HPDE6-E6E7 (cell line): ENCODE results near the gene CMSS1.
"Not testable (repeated sequence)": the region's sequence is repeated elsewhere in the genome, so short reads cannot be mapped to it uniquely, and the experiment has no call there.

ENCODE experiments used
- DNase-seq: peaks from one replicate; pipeline ENCODE4 v3.0.0; 2011; ENCODE audit warnings: missing footprints; ENCODE audit errors: extremely low spot score

CMSS1 gene

GRCh38 chr3:99817047-99817436 lies 620 bp upstream of the CMSS1 start:
- no peak for DNase-seq

GRCh38 chr3:99818818-99819217 lies 1.2 kb downstream of the CMSS1 start:
- no peak for DNase-seq

- no peak for DNase-seq
These were observed 6.4 kb downstream of the CMSS1 start for GRCh38 chr3:99823723-99824711.

DNA sequence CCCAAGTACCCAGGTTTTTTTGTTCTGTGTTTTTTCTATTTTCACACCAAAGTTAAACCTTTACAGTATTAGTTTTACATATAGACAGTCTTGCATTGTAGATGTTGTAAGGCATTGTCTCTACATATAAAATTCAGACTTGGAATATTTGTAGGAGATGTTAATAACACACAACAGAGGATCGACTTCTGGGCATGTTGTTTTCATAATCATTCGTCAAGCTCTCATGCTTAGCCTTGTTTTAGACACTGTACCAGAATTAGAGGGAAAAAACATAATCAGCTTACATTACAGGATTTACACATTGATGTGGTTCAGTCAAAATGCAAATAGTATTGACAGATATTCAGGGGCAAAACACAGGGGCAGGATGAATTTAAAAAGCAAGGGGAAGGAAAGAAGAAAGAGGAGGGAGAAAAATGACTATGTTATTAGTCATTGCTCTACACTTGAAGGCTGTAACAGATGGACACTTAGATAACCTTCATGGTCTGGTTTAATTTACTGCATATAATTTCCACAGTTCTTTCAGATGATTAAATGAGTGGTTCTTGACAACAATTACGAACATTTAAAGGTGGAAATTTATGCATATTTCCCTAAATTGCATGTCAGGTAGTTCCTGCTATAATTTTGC lies 7.5 kb downstream of the CMSS1 start:
- no peak for DNase-seq

- no peak for DNase-seq
These were observed 12.2 kb downstream of the CMSS1 start for GRCh38 chr3:99829844-99830243.

- DNase-seq = no peak
These were observed 16.0 kb downstream of the CMSS1 start for GRCh38 chr3:99833617-99834205.

DNA sequence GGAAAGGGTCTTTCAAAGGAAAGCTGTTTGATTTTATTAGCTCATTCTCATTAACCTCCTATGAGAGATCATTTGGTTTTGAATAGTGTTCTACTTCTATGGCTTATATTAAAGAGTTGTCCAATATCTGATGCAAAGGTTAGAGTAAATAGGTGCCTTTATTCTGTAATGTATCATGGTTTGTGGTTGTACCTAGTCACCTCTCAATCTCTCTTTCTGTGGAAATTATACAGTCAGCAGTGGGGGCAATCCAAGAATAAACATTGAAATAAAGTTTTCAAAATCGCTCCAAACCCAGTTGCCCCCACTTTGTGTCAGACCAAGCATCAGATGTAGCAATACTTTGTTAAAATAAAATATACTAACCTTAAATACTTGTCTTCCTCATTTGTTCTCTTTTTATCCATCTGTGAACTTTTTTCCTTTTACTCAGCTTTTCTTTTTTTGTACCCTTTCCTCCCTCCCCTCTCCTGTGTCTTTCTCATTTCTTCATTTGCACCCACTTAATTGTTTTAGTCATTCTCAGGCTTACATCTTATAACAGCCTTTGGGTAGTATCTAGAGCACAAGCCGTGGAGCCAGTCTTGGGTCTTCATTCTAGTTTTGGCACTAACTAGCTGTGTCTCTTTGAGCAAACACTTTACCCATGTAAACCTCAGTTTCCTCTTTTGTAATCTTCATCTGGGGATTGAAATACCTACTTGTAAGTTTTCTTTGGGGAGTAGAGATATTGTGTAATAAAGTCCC lies 16.7 kb downstream of the CMSS1 start:
- no peak for DNase-seq

DNA sequence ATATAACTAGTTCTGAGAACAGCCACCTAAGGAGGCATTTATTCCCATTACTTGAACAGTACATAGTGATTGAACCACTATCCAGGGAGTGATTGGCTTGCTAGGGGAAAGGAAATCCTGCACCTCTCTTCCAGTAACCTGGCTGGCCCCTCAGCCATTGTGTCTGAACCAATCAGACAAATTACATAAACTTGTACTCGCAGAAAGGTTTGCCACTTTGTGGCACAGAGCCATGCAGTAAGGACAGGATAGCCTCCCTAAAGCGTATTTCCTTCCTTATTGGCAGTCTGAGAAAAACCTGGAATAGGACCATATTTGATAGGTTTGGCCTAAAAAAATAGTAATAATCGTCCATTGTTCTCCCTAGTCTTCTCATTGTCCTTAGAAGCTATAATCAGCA lies 19.0 kb downstream of the CMSS1 start:
- no peak for DNase-seq

DNA sequence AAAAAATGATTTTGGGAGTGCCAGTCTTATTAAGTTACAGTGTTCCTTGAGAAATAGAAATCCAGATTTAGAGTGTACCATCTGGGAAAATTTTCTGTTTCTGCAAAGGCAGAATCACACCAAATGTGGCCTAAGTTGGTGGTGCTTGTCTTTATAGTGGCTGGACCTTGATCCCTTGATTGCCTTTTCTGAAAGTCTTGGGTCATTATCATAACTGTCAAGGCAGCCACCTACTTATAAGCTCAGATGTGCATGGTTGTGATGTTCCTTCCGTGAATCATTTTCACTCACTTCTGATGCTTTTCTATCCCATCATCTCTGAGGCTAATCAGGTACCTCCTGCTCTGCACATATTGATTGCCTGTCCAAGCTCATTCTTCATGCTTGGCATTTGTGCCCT lies 20.1 kb downstream of the CMSS1 start:
- DNase-seq = no peak

DNA sequence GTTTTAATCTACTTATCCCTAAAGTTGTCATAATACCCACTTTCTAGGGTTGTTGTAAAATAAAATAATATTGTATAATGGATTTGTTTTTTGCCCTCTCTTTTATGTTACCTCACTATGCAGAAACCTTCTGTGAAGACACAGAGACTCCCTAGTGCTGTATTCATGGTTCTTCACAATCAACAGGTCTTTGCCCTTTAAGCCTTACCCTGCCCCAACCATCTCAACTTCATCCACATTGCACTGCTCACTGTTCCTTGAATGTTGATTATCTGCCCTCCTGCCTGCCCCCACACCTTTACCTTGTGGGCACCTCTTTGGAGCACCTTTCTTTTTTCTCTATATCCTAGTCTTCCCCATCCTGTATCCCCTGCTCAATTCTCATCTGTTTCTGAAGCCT lies 21.1 kb downstream of the CMSS1 start:
- DNase-seq = no peak

- DNase-seq = no peak
These were observed 22.0 kb downstream of the CMSS1 start for GRCh38 chr3:99839613-99840012.

GRCh38 chr3:99841949-99842348 lies 24.3 kb downstream of the CMSS1 start:
- not testable (repeated sequence) for DNase-seq

GRCh38 chr3:99842826-99843589 lies 25.3 kb downstream of the CMSS1 start:
- DNase-seq = no peak

GRCh38 chr3:99843590-99844258 lies 26.1 kb downstream of the CMSS1 start:
- DNase-seq = no peak

DNA sequence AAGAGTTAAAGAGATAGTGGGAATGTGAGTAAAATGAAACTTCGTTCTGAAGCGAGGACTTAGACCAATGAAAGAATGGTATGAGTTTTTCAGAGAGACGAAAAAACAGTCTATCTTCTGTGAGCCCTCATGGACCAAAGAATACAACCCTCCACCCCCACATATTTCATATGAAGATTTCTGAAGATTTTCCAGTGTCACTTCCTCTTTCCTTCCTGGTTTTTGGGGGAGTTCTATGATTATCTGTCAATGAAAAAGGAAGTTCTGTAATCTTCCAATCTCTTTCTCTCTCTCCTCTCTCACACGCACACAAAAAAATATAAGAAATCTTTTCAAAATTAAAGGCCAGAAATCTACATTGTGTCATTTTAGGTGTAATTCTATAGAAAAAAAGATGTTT lies 27.7 kb downstream of the CMSS1 start:
- DNase-seq = no peak

DNA sequence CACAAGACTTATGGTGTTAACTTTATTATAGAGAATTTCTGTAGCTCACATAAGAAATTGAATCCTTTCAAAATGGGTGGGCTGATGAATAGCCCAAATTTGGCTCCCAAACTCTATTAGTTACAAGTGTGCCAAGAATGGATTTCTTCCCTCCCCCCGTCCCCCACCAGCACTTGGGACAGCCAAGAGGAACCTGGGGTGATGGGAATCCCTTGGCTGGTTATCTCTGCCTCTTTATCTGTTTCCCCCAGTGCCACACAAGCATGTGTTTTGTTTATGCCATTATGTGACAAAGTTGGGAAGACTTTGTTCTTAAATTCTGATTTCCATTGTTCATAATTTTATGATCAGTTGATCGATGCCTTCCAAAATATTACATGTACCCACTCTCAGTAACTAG lies 28.3 kb downstream of the CMSS1 start:
- no peak for DNase-seq

DNA sequence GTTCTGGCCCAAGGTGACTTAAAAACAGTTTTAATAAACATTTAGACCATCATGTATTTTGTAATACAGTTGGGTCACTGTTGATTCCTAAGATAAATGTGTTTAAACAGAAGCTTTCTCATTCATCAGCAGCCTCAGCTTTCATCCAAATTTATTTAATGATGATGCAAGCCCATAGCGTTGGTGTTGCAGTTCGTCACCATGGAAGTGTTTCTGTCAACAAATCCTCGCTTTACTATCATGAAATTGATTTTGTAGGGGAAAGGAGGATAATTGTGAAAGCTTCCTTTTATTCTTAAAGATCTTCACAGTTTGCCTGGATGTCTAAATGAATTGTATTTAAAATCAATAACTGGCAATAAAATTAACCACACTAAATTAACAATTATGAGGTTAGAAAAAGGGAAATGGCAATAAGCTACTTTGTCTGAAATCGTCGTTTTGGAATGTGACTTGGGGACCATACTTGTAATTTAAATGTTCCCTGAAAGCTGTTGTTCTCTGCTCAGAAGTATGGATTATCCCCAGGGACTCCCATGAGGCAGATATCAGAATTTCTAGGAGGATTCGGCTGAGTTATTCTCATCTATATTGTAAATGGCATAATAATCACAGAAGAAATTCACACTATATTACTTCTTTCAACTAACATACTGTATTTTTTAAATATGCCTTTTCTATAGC lies 29.0 kb downstream of the CMSS1 start:
- no peak for DNase-seq

GRCh38 chr3:99848433-99848832 lies 30.8 kb downstream of the CMSS1 start:
- no peak for DNase-seq

DNA sequence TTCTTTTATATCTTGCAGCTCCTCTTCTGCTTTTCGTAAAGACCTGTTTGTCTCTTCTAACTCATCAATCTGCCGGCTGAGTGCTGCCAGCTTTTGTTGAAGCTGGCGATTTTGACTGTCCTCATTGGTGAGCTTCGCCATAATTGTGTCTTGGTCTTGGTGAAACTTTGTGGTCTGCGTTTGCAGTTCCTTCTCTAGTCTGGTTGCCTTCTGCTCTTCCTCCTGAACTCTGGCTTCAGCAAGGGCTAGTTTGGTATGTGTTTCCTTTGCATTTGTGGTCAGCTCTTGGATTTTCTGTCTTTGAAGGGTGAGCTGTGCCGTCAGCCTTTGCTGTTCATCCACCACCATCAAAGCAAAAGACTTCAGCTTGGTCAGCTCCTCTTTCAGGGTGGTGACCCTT lies 32.9 kb downstream of the CMSS1 start:
- DNase-seq = no peak

GRCh38 chr3:99851955-99852354 lies 34.3 kb downstream of the CMSS1 start:
- no peak for DNase-seq
